ENCODE measurements around the gene SYNPO.

The SYNPO gene

GRCh38 chr5:150658121-150658520, 17.7 kb downstream of the SYNPO start:
- H3K9me3 ChIP-seq (ENCODE audit: control insufficient read depth, low read length), result no peaks in the 10 kb centered on the region
- H2AFZ ChIP-seq, result no peak overlapping the region
- H3K79me2 ChIP-seq, result no peaks in the 10 kb centered on the region
- H3K9ac ChIP-seq, result no peak overlapping the region
- no peaks in the 10 kb centered on the region for H3K36me3 ChIP-seq (ENCODE audit: control insufficient read depth, insufficient read depth, low read length)
- no peak overlapping the region for H3K4me2 ChIP-seq (ENCODE audit: low read length)
- TF ChIP-seq, protein P1, sequence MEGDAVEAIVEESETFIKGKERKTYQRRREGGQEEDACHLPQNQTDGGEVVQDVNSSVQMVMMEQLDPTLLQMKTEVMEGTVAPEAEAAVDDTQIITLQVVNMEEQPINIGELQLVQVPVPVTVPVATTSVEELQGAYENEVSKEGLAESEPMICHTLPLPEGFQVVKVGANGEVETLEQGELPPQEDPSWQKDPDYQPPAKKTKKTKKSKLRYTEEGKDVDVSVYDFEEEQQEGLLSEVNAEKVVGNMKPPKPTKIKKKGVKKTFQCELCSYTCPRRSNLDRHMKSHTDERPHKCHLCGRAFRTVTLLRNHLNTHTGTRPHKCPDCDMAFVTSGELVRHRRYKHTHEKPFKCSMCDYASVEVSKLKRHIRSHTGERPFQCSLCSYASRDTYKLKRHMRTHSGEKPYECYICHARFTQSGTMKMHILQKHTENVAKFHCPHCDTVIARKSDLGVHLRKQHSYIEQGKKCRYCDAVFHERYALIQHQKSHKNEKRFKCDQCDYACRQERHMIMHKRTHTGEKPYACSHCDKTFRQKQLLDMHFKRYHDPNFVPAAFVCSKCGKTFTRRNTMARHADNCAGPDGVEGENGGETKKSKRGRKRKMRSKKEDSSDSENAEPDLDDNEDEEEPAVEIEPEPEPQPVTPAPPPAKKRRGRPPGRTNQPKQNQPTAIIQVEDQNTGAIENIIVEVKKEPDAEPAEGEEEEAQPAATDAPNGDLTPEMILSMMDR (IDR thresholded peaks at IDR 0.05), result no peak
- H3K4me3 ChIP-seq (ENCODE audit: low read depth, low read length), result no peak overlapping the region
- no peaks in the 10 kb centered on the region for H3K27me3 ChIP-seq (ENCODE audit: control insufficient read depth, insufficient read depth, low read length)
- H3K27ac ChIP-seq, result no peak overlapping the region
- H3K4me1 ChIP-seq, result peaks cover 13% of the 10 kb centered on the region

GRCh38 chr5:150658699-150659265, 18.3 kb downstream of the SYNPO start:
- no peak overlapping the region for H3K4me2 ChIP-seq (ENCODE audit: low read length)
- no peaks in the 10 kb centered on the region for H3K36me3 ChIP-seq (ENCODE audit: control insufficient read depth, insufficient read depth, low read length)
- no peaks in the 10 kb centered on the region for H3K9me3 ChIP-seq (ENCODE audit: control insufficient read depth, low read length)
- H3K4me3 ChIP-seq (ENCODE audit: low read depth, low read length), result no peak overlapping the region
- no peak overlapping the region for H3K9ac ChIP-seq
- no peaks in the 10 kb centered on the region for H3K27me3 ChIP-seq (ENCODE audit: control insufficient read depth, insufficient read depth, low read length)
- H3K4me1 ChIP-seq, result peaks cover 13% of the 10 kb centered on the region
- H3K79me2 ChIP-seq, result no peaks in the 10 kb centered on the region
- H2AFZ ChIP-seq, result no peak overlapping the region
- TF ChIP-seq, protein P1 (IDR thresholded peaks at IDR 0.05), result no peak
- H3K27ac ChIP-seq, result no peak overlapping the region

DNA sequence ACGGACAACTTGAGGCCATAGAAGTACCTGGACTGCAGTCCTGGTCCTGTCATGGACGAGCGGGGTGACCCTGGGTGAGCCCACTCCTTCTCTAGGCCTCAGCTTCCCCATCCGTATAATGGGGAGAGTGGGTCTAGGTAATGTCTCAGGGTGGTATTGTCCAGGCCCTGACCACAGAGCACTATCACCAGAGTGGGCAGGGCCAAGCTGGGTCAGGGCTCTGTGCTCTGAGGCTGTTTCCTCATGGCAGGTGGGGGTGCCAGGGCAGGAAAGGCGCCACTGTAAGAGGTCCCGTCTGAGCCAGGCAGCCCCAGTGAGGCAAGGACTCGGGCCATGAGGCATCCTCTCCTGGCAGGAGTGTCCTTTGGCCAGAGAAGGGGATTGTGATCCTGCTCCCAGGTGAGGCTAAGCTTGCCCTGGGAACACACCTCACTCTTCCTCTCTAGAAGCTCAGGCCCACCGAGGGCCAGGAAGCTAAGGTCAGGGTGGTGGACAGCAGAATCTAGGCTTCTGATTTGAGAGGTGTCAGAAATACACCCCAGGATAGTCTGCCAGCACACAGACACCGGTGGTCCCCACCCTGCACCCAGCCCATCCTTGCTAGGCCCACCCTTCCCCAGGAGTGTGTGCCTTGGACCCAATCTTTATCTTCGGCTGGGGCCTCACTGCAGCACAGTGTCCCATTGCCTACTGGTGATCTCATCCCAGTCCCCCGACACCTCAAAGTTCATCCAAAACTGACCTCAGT, 19.1 kb downstream of the SYNPO start:
- H3K36me3 ChIP-seq (ENCODE audit: control insufficient read depth, insufficient read depth, low read length), result no peaks in the 10 kb centered on the region
- H3K9ac ChIP-seq, result no peak overlapping the region
- H3K27ac ChIP-seq, result no peak overlapping the region
- no peak overlapping the region for H2AFZ ChIP-seq
- no peaks in the 10 kb centered on the region for H3K27me3 ChIP-seq (ENCODE audit: control insufficient read depth, insufficient read depth, low read length)
- H3K4me1 ChIP-seq, result peaks cover 13% of the 10 kb centered on the region
- H3K9me3 ChIP-seq (ENCODE audit: control insufficient read depth, low read length), result no peaks in the 10 kb centered on the region
- H3K79me2 ChIP-seq, result no peaks in the 10 kb centered on the region
- H3K4me2 ChIP-seq (ENCODE audit: low read length), result no peak overlapping the region
- TF ChIP-seq, protein P1 (IDR thresholded peaks at IDR 0.05), result no peak
- no peak overlapping the region for H3K4me3 ChIP-seq (ENCODE audit: low read depth, low read length)

- no peaks in the 10 kb centered on the region for H3K36me3 ChIP-seq (ENCODE audit: control insufficient read depth, insufficient read depth, low read length)
Observed at GRCh38 chr5:150660108-150660831, 19.8 kb downstream of the SYNPO start.

More at GRCh38 chr5:150660108-150660831, 19.8 kb downstream of the SYNPO start:
- Histone ChIP-seq H3K4me2 (ENCODE audit: low read length) (no peak overlapping the region), H3K4me3 (ENCODE audit: low read depth, low read length) (no peak overlapping the region), H3K9ac (no peak overlapping the region), H3K9me3 (ENCODE audit: control insufficient read depth, low read length) (no peaks in the 10 kb centered on the region), H2AFZ (peak overlapping the region; percentile 48), H3K4me1 (peaks cover 13% of the 10 kb centered on the region), H3K27me3 (ENCODE audit: control insufficient read depth, insufficient read depth, low read length) (no peaks in the 10 kb centered on the region), H3K79me2 (no peaks in the 10 kb centered on the region), H3K27ac (no peak overlapping the region)
- TF ChIP-seq, protein P1 (IDR thresholded peaks at IDR 0.05), result no peak

All from parathyroid adenoma (tissue), 2 donors.